ENCODE data around the gene B3GAT1.

GRCh38 chr11:134452838-134453155 is 40.8 kb upstream of the B3GAT1 start:
- no peak for TF ChIP-seq POLR2A (IDR thresholded peaks at IDR 0.05; ENCODE audit: low read depth, low read length)
- TF ChIP-seq TAF1 (IDR thresholded peaks at IDR 0.05; ENCODE audit: borderline replicate concordance, low read depth, low read length), result no peak
